ENCODE results near the gene UVRAG.

- TF ChIP-seq POLR2A (IDR thresholded peaks at IDR 0.05; ENCODE audit: low read depth, low read length) (no peak), POLR2AphosphoS5 (IDR thresholded peaks at IDR 0.05; ENCODE audit: low read depth, low read length) (no peak; the same call in 1 of the 2 replicates)
These were observed 690 bp upstream of the UVRAG start for GRCh38 chr11:75814363-75814676.

All from GM12891 (cell line).